ENCODE results near the gene ADAMTS2. TPM values are rescaled to one million over a fixed set of nuclear protein-coding genes. Genes with fewer than 3 reads are reported as not detected.
A peak's percentile ranks its signal among the peaks of the same experiment; 100 is the strongest.

Gene ADAMTS2
- total RNA-seq (2014; rRNA removed; shearing (Covaris generic); ENCODE audit: low replicate concordance), result not detected in 2 replicates

GRCh38 chr5:179345433-179346321, at the start of gene ADAMTS2:
Gene ADAMTS2, minus strand, starts transcription at chr5:179345461. Its CDS starts 133 bp downstream, at chr5:179345328.
- no peak within 1 kb of the TSS for H3K4me2 ChIP-seq (ENCODE audit: low read depth, low read length, poor library complexity, severe bottlenecking)
- H3K27me3 ChIP-seq (ENCODE audit: low read length), result no peaks in the 10 kb centered on the region
- H3K9me3 ChIP-seq (ENCODE audit: low read length), result no peaks in the 10 kb centered on the region

GRCh38 chr5:179393078-179393477, 47.8 kb upstream of the ADAMTS2 start:
- no peaks in the 10 kb centered on the region for H3K79me2 ChIP-seq (ENCODE audit: low read length)
- 0 out of 2 replicates have a peak, but pooled peaks cover 4% of the 10 kb centered on the region for H3K27me3 ChIP-seq (ENCODE audit: low read length)
- H3K4me3 ChIP-seq (ENCODE audit: low read length), result no peak overlapping the region
- H3K4me2 ChIP-seq (ENCODE audit: low read depth, low read length, poor library complexity, severe bottlenecking), result no peak overlapping the region
- H4K20me1 ChIP-seq (ENCODE audit: insufficient read depth, low read depth, low read length), result no peaks in the 10 kb centered on the region
- H3K9me3 ChIP-seq (ENCODE audit: low read length), result peaks cover 3% of the 10 kb centered on the region
- no peak overlapping the region for H2AFZ ChIP-seq (ENCODE audit: low read length)
- DNase-seq, result no peak
- H3K4me1 ChIP-seq (ENCODE audit: low read length), result peaks cover 20% of the 10 kb centered on the region
- H3K9me2 ChIP-seq (replicated peaks; ENCODE audit: insufficient read depth, low read length), result no peaks in the 10 kb centered on the region
- H3K9ac ChIP-seq (ENCODE audit: low read length), result no peak overlapping the region
- H3K36me3 ChIP-seq (ENCODE audit: insufficient read depth, low read length), result no peaks in the 10 kb centered on the region
- H3K27ac ChIP-seq (ENCODE audit: low read length), result no peak overlapping the region

More at GRCh38 chr5:179345433-179346321, at the start of gene ADAMTS2:
- DNase-seq, result no peak
- Histone ChIP-seq H3K79me2 (ENCODE audit: low read length) (no peaks in the 10 kb centered on the region), H4K20me1 (ENCODE audit: insufficient read depth, low read depth, low read length) (no peaks in the 10 kb centered on the region), H3K9me2 (replicated peaks; ENCODE audit: insufficient read depth, low read length) (no peaks in the 10 kb centered on the region), H3K9ac (ENCODE audit: low read length) (no peak within 1 kb of the TSS), H2AFZ (ENCODE audit: low read length) (no peak within 1 kb of the TSS), H3K4me3 (ENCODE audit: low read length) (no peak within 1 kb of the TSS), H3K4me1 (ENCODE audit: low read length) (no peaks in the 10 kb centered on the region), H3K27ac (ENCODE audit: low read length) (no peak within 1 kb of the TSS), H3K36me3 (ENCODE audit: insufficient read depth, low read length) (no peaks in the 10 kb centered on the region)

GRCh38 chr5:179387151-179388110, 42.2 kb upstream of the ADAMTS2 start:
- no peaks in the 10 kb centered on the region for H3K79me2 ChIP-seq (ENCODE audit: low read length)
- H3K9me2 ChIP-seq (replicated peaks; ENCODE audit: insufficient read depth, low read length), result no peaks in the 10 kb centered on the region

GRCh38 chr5:179385914-179386313, 40.7 kb upstream of the ADAMTS2 start:
- DNase-seq, result no peak
- Histone ChIP-seq H3K27me3 (ENCODE audit: low read length) (0 out of 2 replicates have a peak, but pooled peaks cover 1% of the 10 kb centered on the region), H3K36me3 (ENCODE audit: insufficient read depth, low read length) (no peaks in the 10 kb centered on the region), H3K9me3 (ENCODE audit: low read length) (peaks cover 3% of the 10 kb centered on the region; the same call in 1 of the 2 replicates), H3K79me2 (ENCODE audit: low read length) (no peaks in the 10 kb centered on the region), H3K4me3 (ENCODE audit: low read length) (no peak overlapping the region), H3K27ac (ENCODE audit: low read length) (no peak overlapping the region), H3K9me2 (replicated peaks; ENCODE audit: insufficient read depth, low read length) (no peaks in the 10 kb centered on the region), H3K4me2 (ENCODE audit: low read depth, low read length, poor library complexity, severe bottlenecking) (no peak overlapping the region), H3K4me1 (ENCODE audit: low read length) (peaks cover 22% of the 10 kb centered on the region), H3K9ac (ENCODE audit: low read length) (no peak overlapping the region), H4K20me1 (ENCODE audit: insufficient read depth, low read depth, low read length) (no peaks in the 10 kb centered on the region), H2AFZ (ENCODE audit: low read length) (no peak overlapping the region)

More at GRCh38 chr5:179387151-179388110, 42.2 kb upstream of the ADAMTS2 start:
- Histone ChIP-seq H3K4me3 (ENCODE audit: low read length) (peak overlapping the region; percentile 46), H3K4me2 (ENCODE audit: low read depth, low read length, poor library complexity, severe bottlenecking) (peak overlapping the region; percentile 68), H4K20me1 (ENCODE audit: insufficient read depth, low read depth, low read length) (no peaks in the 10 kb centered on the region), H3K9ac (ENCODE audit: low read length) (peak overlapping the region; percentile 26), H3K27ac (ENCODE audit: low read length) (peak overlapping the region; percentile 7; the same call in 1 of the 2 replicates), H3K27me3 (ENCODE audit: low read length) (0 out of 2 replicates have a peak, but pooled peaks cover 4% of the 10 kb centered on the region), H3K36me3 (ENCODE audit: insufficient read depth, low read length) (no peaks in the 10 kb centered on the region), H3K9me3 (ENCODE audit: low read length) (peaks cover 3% of the 10 kb centered on the region; the same call in 1 of the 2 replicates), H3K4me1 (ENCODE audit: low read length) (peaks cover 22% of the 10 kb centered on the region), H2AFZ (ENCODE audit: low read length) (no peak overlapping the region)
- DNase-seq, result peak; percentile 91

- H3K9me3 ChIP-seq (ENCODE audit: low read length), result no peaks in the 10 kb centered on the region
- no peak overlapping the region for H3K4me2 ChIP-seq (ENCODE audit: low read depth, low read length, poor library complexity, severe bottlenecking)
- no peak overlapping the region for H3K27ac ChIP-seq (ENCODE audit: low read length)
- H3K9me2 ChIP-seq (replicated peaks; ENCODE audit: insufficient read depth, low read length), result no peaks in the 10 kb centered on the region
- no peak overlapping the region for H3K4me3 ChIP-seq (ENCODE audit: low read length)
- H3K9ac ChIP-seq (ENCODE audit: low read length), result no peak overlapping the region
- no peaks in the 10 kb centered on the region for H4K20me1 ChIP-seq (ENCODE audit: insufficient read depth, low read depth, low read length)
- no peak for DNase-seq
- no peaks in the 10 kb centered on the region for H3K27me3 ChIP-seq (ENCODE audit: low read length)
- no peak overlapping the region for H2AFZ ChIP-seq (ENCODE audit: low read length)
- H3K79me2 ChIP-seq (ENCODE audit: low read length), result no peaks in the 10 kb centered on the region
- peaks cover 12% of the 10 kb centered on the region for H3K4me1 ChIP-seq (ENCODE audit: low read length)
- no peaks in the 10 kb centered on the region for H3K36me3 ChIP-seq (ENCODE audit: insufficient read depth, low read length)
These were observed 37.2 kb upstream of the ADAMTS2 start for GRCh38 chr5:179382486-179382885.

GRCh38 chr5:179381691-179382090, 36.4 kb upstream of the ADAMTS2 start:
- no peak overlapping the region for H3K4me2 ChIP-seq (ENCODE audit: low read depth, low read length, poor library complexity, severe bottlenecking)
- no peaks in the 10 kb centered on the region for H4K20me1 ChIP-seq (ENCODE audit: insufficient read depth, low read depth, low read length)
- no peaks in the 10 kb centered on the region for H3K27me3 ChIP-seq (ENCODE audit: low read length)
- H3K4me1 ChIP-seq (ENCODE audit: low read length), result peaks cover 4% of the 10 kb centered on the region
- H3K4me3 ChIP-seq (ENCODE audit: low read length), result no peak overlapping the region
- no peak overlapping the region for H2AFZ ChIP-seq (ENCODE audit: low read length)
- no peaks in the 10 kb centered on the region for H3K36me3 ChIP-seq (ENCODE audit: insufficient read depth, low read length)
- H3K79me2 ChIP-seq (ENCODE audit: low read length), result no peaks in the 10 kb centered on the region
- no peak overlapping the region for H3K9ac ChIP-seq (ENCODE audit: low read length)
- no peaks in the 10 kb centered on the region for H3K9me3 ChIP-seq (ENCODE audit: low read length)
- H3K27ac ChIP-seq (ENCODE audit: low read length), result no peak overlapping the region
- no peaks in the 10 kb centered on the region for H3K9me2 ChIP-seq (replicated peaks; ENCODE audit: insufficient read depth, low read length)
- no peak for DNase-seq

- Histone ChIP-seq H3K9me2 (replicated peaks; ENCODE audit: insufficient read depth, low read length) (no peaks in the 10 kb centered on the region), H3K4me2 (ENCODE audit: low read depth, low read length, poor library complexity, severe bottlenecking) (no peak overlapping the region), H3K4me1 (ENCODE audit: low read length) (peaks cover 4% of the 10 kb centered on the region), H3K4me3 (ENCODE audit: low read length) (no peak overlapping the region), H4K20me1 (ENCODE audit: insufficient read depth, low read depth, low read length) (no peaks in the 10 kb centered on the region), H3K27ac (ENCODE audit: low read length) (no peak overlapping the region), H2AFZ (ENCODE audit: low read length) (no peak overlapping the region), H3K9me3 (ENCODE audit: low read length) (no peaks in the 10 kb centered on the region), H3K27me3 (ENCODE audit: low read length) (no peaks in the 10 kb centered on the region), H3K36me3 (ENCODE audit: insufficient read depth, low read length) (no peaks in the 10 kb centered on the region), H3K9ac (ENCODE audit: low read length) (no peak overlapping the region), H3K79me2 (ENCODE audit: low read length) (no peaks in the 10 kb centered on the region)
- DNase-seq, result no peak
These were observed 35.2 kb upstream of the ADAMTS2 start for GRCh38 chr5:179380211-179381035.
